NT2/D1 (cell line): Measurements from ENCODE around the gene HOXB5.

ENCODE experiments used
- SUZ12 ChIP-seq: IDR thresholded peaks from 2 replicates; pipeline ENCODE4 v1.6.1; 2011; ENCODE audit not compliant: insufficient read length, insufficient read depth; ENCODE audit errors: extremely low read depth
- YY1 ChIP-seq: IDR thresholded peaks from 2 replicates; pipeline ENCODE4 v1.6.1; 2011; ENCODE audit not compliant: insufficient read length, insufficient read depth
- ZNF274 ChIP-seq: IDR thresholded peaks from 2 replicates; pipeline ENCODE4 v1.6.1; 2011; ENCODE audit warnings: mild to moderate bottlenecking, low read depth, low read length

- no peak for TF ChIP-seq ZNF274
- no peak for TF ChIP-seq SUZ12
- TF ChIP-seq YY1: no peak
These were observed 39.7 kb upstream of the HOXB5 start for GRCh38 chr17:48633266-48633677.
